HL-60 (cell line): Measurements from ENCODE around the gene KCNAB3.

ENCODE experiments used
- CTCF ChIP-seq: IDR thresholded peaks from one replicate; pipeline ENCODE4 v1.5.1; 2011; ENCODE audit warnings: low read length, control low read depth, inconsistent platforms; ENCODE audit not compliant: insufficient read depth
- GABPA ChIP-seq: IDR thresholded peaks from 2 replicates; pipeline ENCODE4 v1.6.1; 2012; ENCODE audit warnings: low read depth
- POLR2AphosphoS5 ChIP-seq: IDR thresholded peaks from 2 replicates; pipeline ENCODE4 v1.6.1; 2012; ENCODE audit warnings: low read depth

- TF ChIP-seq GABPA, result no peak
- TF ChIP-seq CTCF, result no peak
- TF ChIP-seq POLR2AphosphoS5, result no peak
Observed at GRCh38 chr17:7977805-7978204, 48.1 kb upstream of the KCNAB3 start.
